ENCODE measurements around the gene ANKRD24.

GRCh38 chr19:4185413-4186086, 3.1 kb downstream of the ANKRD24 start:
- TF ChIP-seq CTCF (IDR thresholded peaks at IDR 0.05) (no peak), POLR2A (IDR thresholded peaks at IDR 0.05) (no peak)

All from thyroid gland (tissue), 4 donors.